Measurements from ENCODE around the gene RABL6. TPM values are rescaled to one million over a fixed set of nuclear protein-coding genes. Genes with fewer than 3 reads are reported as not detected.
"Not testable (repeated sequence)": the region's sequence is repeated elsewhere in the genome, so short reads cannot be mapped to it uniquely, and the experiment has no call there.

The RABL6 gene
- total RNA-seq, 1 donor from 2014 or later: 34.4 TPM

- no peaks in the 10 kb centered on the region for H3K9me3 ChIP-seq (ENCODE audit: control insufficient read depth in 3 of 3, low read length in 3 of 3)
- H3K27me3 ChIP-seq (ENCODE audit: control insufficient read depth in 3 of 3, insufficient read depth in 3 of 3, low read length in 3 of 3): no peaks in the 10 kb centered on the region
- no peaks in the 10 kb centered on the region for H3K36me3 ChIP-seq (ENCODE audit: control insufficient read depth in 3 of 3, insufficient read depth in 3 of 3, low read length in 3 of 3)
- H3K4me1 ChIP-seq (ENCODE audit: control insufficient read depth in 3 of 3, insufficient read depth in 3 of 3, low read length in 3 of 3): peaks cover 7 to 17% (median 9%) of the 10 kb centered on the region in 3 donors
- H3K27ac ChIP-seq (ENCODE audit: low read depth, low read length): no peak overlapping the region
- no peak overlapping the region for H3K9ac ChIP-seq (ENCODE audit: low read depth in 1 of 3, low read length in 3 of 3)
- H3K4me3 ChIP-seq (ENCODE audit: low read length in 3 of 3): no peak overlapping the region
Observed at GRCh38 chr9:136880651-136881050, 72.9 kb downstream of the RABL6 start.

GRCh38 chr9:136881691-136882108 lies 74.0 kb downstream of the RABL6 start:
- no peaks in the 10 kb centered on the region for H3K27me3 ChIP-seq (ENCODE audit: control insufficient read depth in 3 of 3, insufficient read depth in 3 of 3, low read length in 3 of 3)
- peak overlapping the region in 2 of 3 donors; percentile 43 to 49 for H3K4me3 ChIP-seq (ENCODE audit: low read length in 3 of 3)

GRCh38 chr9:136882109-136882946 lies 74.6 kb downstream of the RABL6 start:
- peak overlapping the region; percentile 70 for H3K27ac ChIP-seq (ENCODE audit: low read depth, low read length)
- H3K4me3 ChIP-seq (ENCODE audit: low read length in 3 of 3): peak overlapping the region; percentile 29 to 49 (median 43)
- H3K36me3 ChIP-seq (ENCODE audit: control insufficient read depth in 3 of 3, insufficient read depth in 3 of 3, low read length in 3 of 3): no peaks in the 10 kb centered on the region
- H3K9me3 ChIP-seq (ENCODE audit: control insufficient read depth in 3 of 3, low read length in 3 of 3): no peaks in the 10 kb centered on the region
- H3K4me1 ChIP-seq (ENCODE audit: control insufficient read depth in 3 of 3, insufficient read depth in 3 of 3, low read length in 3 of 3): peaks cover 12 to 26% (median 12%) of the 10 kb centered on the region in 3 donors
- H3K9ac ChIP-seq (ENCODE audit: low read depth in 1 of 3, low read length in 3 of 3): peak overlapping the region in 2 of 3 donors; percentile 10 to 50
- H3K27me3 ChIP-seq (ENCODE audit: control insufficient read depth in 3 of 3, insufficient read depth in 3 of 3, low read length in 3 of 3): no peaks in the 10 kb centered on the region

More at GRCh38 chr9:136881691-136882108, 74.0 kb downstream of the RABL6 start:
- Histone ChIP-seq H3K27ac (ENCODE audit: low read depth, low read length) (no peak overlapping the region), H3K36me3 (ENCODE audit: control insufficient read depth in 3 of 3, insufficient read depth in 3 of 3, low read length in 3 of 3) (no peaks in the 10 kb centered on the region), H3K4me1 (ENCODE audit: control insufficient read depth in 3 of 3, insufficient read depth in 3 of 3, low read length in 3 of 3) (peaks cover 7 to 20% (median 9%) of the 10 kb centered on the region in 3 donors), H3K9me3 (ENCODE audit: control insufficient read depth in 3 of 3, low read length in 3 of 3) (no peaks in the 10 kb centered on the region), H3K9ac (ENCODE audit: low read depth in 1 of 3, low read length in 3 of 3) (no peak overlapping the region)

GRCh38 chr9:136882947-136883283 lies 75.2 kb downstream of the RABL6 start:
- peaks cover 14 to 29% (median 15%) of the 10 kb centered on the region in 3 donors for H3K4me1 ChIP-seq (ENCODE audit: control insufficient read depth in 3 of 3, insufficient read depth in 3 of 3, low read length in 3 of 3)
- H3K9ac ChIP-seq (ENCODE audit: low read depth in 1 of 3, low read length in 3 of 3); H3K36me3 ChIP-seq (ENCODE audit: control insufficient read depth in 3 of 3, insufficient read depth in 3 of 3, low read length in 3 of 3); H3K4me3 ChIP-seq (ENCODE audit: low read length in 3 of 3); H3K27me3 ChIP-seq (ENCODE audit: control insufficient read depth in 3 of 3, insufficient read depth in 3 of 3, low read length in 3 of 3); H3K9me3 ChIP-seq (ENCODE audit: control insufficient read depth in 3 of 3, low read length in 3 of 3): not testable (repeated sequence)
- peak overlapping the region; percentile 70 for H3K27ac ChIP-seq (ENCODE audit: low read depth, low read length)

GRCh38 chr9:136883670-136884069 lies 75.9 kb downstream of the RABL6 start:
- H3K4me3 ChIP-seq (ENCODE audit: low read length in 3 of 3); H3K36me3 ChIP-seq (ENCODE audit: control insufficient read depth in 3 of 3, insufficient read depth in 3 of 3, low read length in 3 of 3); H3K9me3 ChIP-seq (ENCODE audit: control insufficient read depth in 3 of 3, low read length in 3 of 3); H3K9ac ChIP-seq (ENCODE audit: low read depth in 1 of 3, low read length in 3 of 3); H3K27ac ChIP-seq (ENCODE audit: low read depth, low read length); H3K27me3 ChIP-seq (ENCODE audit: control insufficient read depth in 3 of 3, insufficient read depth in 3 of 3, low read length in 3 of 3): not testable (repeated sequence)
- peaks cover 15 to 35% (median 16%) of the 10 kb centered on the region in 3 donors for H3K4me1 ChIP-seq (ENCODE audit: control insufficient read depth in 3 of 3, insufficient read depth in 3 of 3, low read length in 3 of 3)

GRCh38 chr9:136885950-136886578 lies 78.3 kb downstream of the RABL6 start, which contains the start of gene TRAF2:
Gene TRAF2, plus strand, starts transcription at chr9:136886516. Its CDS starts 12,225 bp downstream, at chr9:136898741.
- peaks cover 15 to 35% (median 16%) of the 10 kb centered on the region in 3 donors for H3K4me1 ChIP-seq (ENCODE audit: control insufficient read depth in 3 of 3, insufficient read depth in 3 of 3, low read length in 3 of 3)
- peak within 1 kb of the TSS; percentile 70 to 87 (median 84) for H3K9ac ChIP-seq (ENCODE audit: low read depth in 1 of 3, low read length in 3 of 3)
- no peaks in the 10 kb centered on the region for H3K27me3 ChIP-seq (ENCODE audit: control insufficient read depth in 3 of 3, insufficient read depth in 3 of 3, low read length in 3 of 3)
- H3K27ac ChIP-seq (ENCODE audit: low read depth, low read length): peak within 1 kb of the TSS; percentile 75
- H3K4me3 ChIP-seq (ENCODE audit: low read length in 3 of 3): peak within 1 kb of the TSS; percentile 65 to 81 (median 78)
- no peaks in the 10 kb centered on the region for H3K9me3 ChIP-seq (ENCODE audit: control insufficient read depth in 3 of 3, low read length in 3 of 3)
- peaks cover 3 to 4% (median 3%) of the 10 kb centered on the region in 3 donors for H3K36me3 ChIP-seq (ENCODE audit: control insufficient read depth in 3 of 3, insufficient read depth in 3 of 3, low read length in 3 of 3)

- peaks cover 12 to 28% (median 14%) of the 10 kb centered on the region in 3 donors for H3K4me1 ChIP-seq (ENCODE audit: control insufficient read depth in 3 of 3, insufficient read depth in 3 of 3, low read length in 3 of 3)
- peak overlapping the region; percentile 62 to 80 (median 77) for H3K4me3 ChIP-seq (ENCODE audit: low read length in 3 of 3)
- peaks cover 3 to 4% (median 3%) of the 10 kb centered on the region in 3 donors for H3K36me3 ChIP-seq (ENCODE audit: control insufficient read depth in 3 of 3, insufficient read depth in 3 of 3, low read length in 3 of 3)
- H3K27me3 ChIP-seq (ENCODE audit: control insufficient read depth in 3 of 3, insufficient read depth in 3 of 3, low read length in 3 of 3): no peaks in the 10 kb centered on the region
- peak overlapping the region; percentile 70 to 87 (median 84) for H3K9ac ChIP-seq (ENCODE audit: low read depth in 1 of 3, low read length in 3 of 3)
- peak overlapping the region; percentile 75 for H3K27ac ChIP-seq (ENCODE audit: low read depth, low read length)
- H3K9me3 ChIP-seq (ENCODE audit: control insufficient read depth in 3 of 3, low read length in 3 of 3): no peaks in the 10 kb centered on the region
Observed at GRCh38 chr9:136886610-136887597, 79.2 kb downstream of the RABL6 start.

GRCh38 chr9:136888454-136888853 lies 80.7 kb downstream of the RABL6 start:
- H3K9ac ChIP-seq (ENCODE audit: low read depth in 1 of 3, low read length in 3 of 3): no peak overlapping the region
- no peak overlapping the region for H3K4me3 ChIP-seq (ENCODE audit: low read length in 3 of 3)
- H3K27me3 ChIP-seq (ENCODE audit: control insufficient read depth in 3 of 3, insufficient read depth in 3 of 3, low read length in 3 of 3): no peaks in the 10 kb centered on the region
- peaks cover 6 to 23% (median 9%) of the 10 kb centered on the region in 3 donors for H3K4me1 ChIP-seq (ENCODE audit: control insufficient read depth in 3 of 3, insufficient read depth in 3 of 3, low read length in 3 of 3)
- H3K36me3 ChIP-seq (ENCODE audit: control insufficient read depth in 3 of 3, insufficient read depth in 3 of 3, low read length in 3 of 3): peaks cover 3 to 8% (median 4%) of the 10 kb centered on the region in 3 donors
- no peaks in the 10 kb centered on the region for H3K9me3 ChIP-seq (ENCODE audit: control insufficient read depth in 3 of 3, low read length in 3 of 3)
- H3K27ac ChIP-seq (ENCODE audit: low read depth, low read length): no peak overlapping the region

GRCh38 chr9:136889858-136890257 lies 82.1 kb downstream of the RABL6 start:
- peaks cover 3 to 9% (median 4%) of the 10 kb centered on the region in 3 donors for H3K36me3 ChIP-seq (ENCODE audit: control insufficient read depth in 3 of 3, insufficient read depth in 3 of 3, low read length in 3 of 3)
- no peak overlapping the region for H3K9ac ChIP-seq (ENCODE audit: low read depth in 1 of 3, low read length in 3 of 3)
- H3K4me3 ChIP-seq (ENCODE audit: low read length in 3 of 3): no peak overlapping the region
- no peak overlapping the region for H3K27ac ChIP-seq (ENCODE audit: low read depth, low read length)
- H3K27me3 ChIP-seq (ENCODE audit: control insufficient read depth in 3 of 3, insufficient read depth in 3 of 3, low read length in 3 of 3): no peaks in the 10 kb centered on the region
- peaks cover 6 to 23% (median 9%) of the 10 kb centered on the region in 3 donors for H3K4me1 ChIP-seq (ENCODE audit: control insufficient read depth in 3 of 3, insufficient read depth in 3 of 3, low read length in 3 of 3)
- H3K9me3 ChIP-seq (ENCODE audit: control insufficient read depth in 3 of 3, low read length in 3 of 3): no peaks in the 10 kb centered on the region
